ENCODE measurements around the gene LRRFIP2.

DNA sequence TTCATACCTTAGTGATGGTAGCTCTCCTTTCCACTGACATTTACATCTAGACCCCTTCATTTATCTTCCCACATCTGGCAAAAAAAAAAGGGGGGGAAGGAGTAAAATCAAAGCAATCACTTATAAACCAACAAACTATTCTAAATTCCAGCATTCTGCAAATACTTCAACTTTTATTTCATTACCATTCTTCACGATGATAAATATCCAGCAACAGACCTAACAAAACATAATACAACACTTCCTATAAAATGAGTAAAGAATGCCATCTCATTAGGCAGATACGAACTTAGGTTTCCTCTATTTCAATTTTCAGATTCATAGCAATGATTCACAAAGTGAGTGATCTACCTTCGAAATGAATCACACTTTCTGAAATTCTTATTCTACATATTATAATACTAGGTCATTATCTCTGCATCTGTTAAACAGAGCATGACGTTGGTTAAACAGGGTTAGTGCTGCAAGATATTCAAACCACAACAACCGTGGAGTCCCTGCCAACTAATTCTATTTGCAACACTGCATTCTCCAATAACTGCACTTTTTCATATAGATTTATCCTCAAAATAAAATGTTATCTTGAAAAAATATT is at the start of gene LRRFIP2:
- no peak for TF ChIP-seq EZH2phosphoT487 (IDR thresholded peaks at IDR 0.05; ENCODE audit: insufficient read depth, low read depth)
- TF ChIP-seq EZH2 (IDR thresholded peaks at IDR 0.05; ENCODE audit: insufficient read depth, poor library complexity, severe bottlenecking): no peak

Data from GM23248 (cell line).